ENCODE measurements around the gene MBNL2.

- TF ChIP-seq TAF1 (CRISPR knock-in tag; IDR thresholded peaks at IDR 0.05) = no peak
- no peak for TF ChIP-seq ZFP82 (CRISPR knock-in tag; IDR thresholded peaks at IDR 0.05; ENCODE audit: borderline replicate concordance)
- no peak for TF ChIP-seq CHCHD3 (CRISPR knock-in tag; IDR thresholded peaks at IDR 0.05)
- no peak for TF ChIP-seq CTCF (CRISPR knock-in tag; IDR thresholded peaks at IDR 0.05)
- TF ChIP-seq FOXK2 (IDR thresholded peaks at IDR 0.05) = no peak
- no peak for TF ChIP-seq TCF7 (IDR thresholded peaks at IDR 0.05; ENCODE audit: low read depth)
- TF ChIP-seq TOPORS (CRISPR knock-in tag; IDR thresholded peaks at IDR 0.05) = no peak
- TF ChIP-seq ZNF354B (CRISPR knock-in tag; IDR thresholded peaks at IDR 0.05) = no peak
- TF ChIP-seq POLR2A (IDR thresholded peaks at IDR 0.05; ENCODE audit: insufficient read depth in 1 of 2, low read depth in 2 of 2, low read length in 2 of 2) = no peak
- TF ChIP-seq ZNF12 (CRISPR knock-in tag; IDR thresholded peaks at IDR 0.05) = no peak
- no peak for TF ChIP-seq POLR2AphosphoS5 (IDR thresholded peaks at IDR 0.05; ENCODE audit: low read depth, low read length)
- TF ChIP-seq SMAD1 (CRISPR knock-in tag; IDR thresholded peaks at IDR 0.05; ENCODE audit: borderline replicate concordance, low read depth) = no peak
- TF ChIP-seq ZNF773 (CRISPR knock-in tag; IDR thresholded peaks at IDR 0.05; ENCODE audit: borderline replicate concordance) = no peak
Measured at GRCh38 chr13:97266772-97267417, 44.8 kb downstream of the MBNL2 start.
